ENCODE measurements around the gene FAM135A. TPM values are rescaled to one million over a fixed set of nuclear protein-coding genes. Genes with fewer than 3 reads are reported as not detected.

The FAM135A gene
- total and polyA plus RNA-seq, 8 donors = 7.5 to 14.4 (median 8.4) TPM

GRCh38 chr6:70590400-70590799 is 177.1 kb downstream of the FAM135A start:
- Histone ChIP-seq H3K27me3 (no peaks in the 10 kb centered on the region), H3K4me3 (no peak overlapping the region), H3K4me1 (no peaks in the 10 kb centered on the region), H3K9me3 (no peaks in the 10 kb centered on the region), H3K27ac (no peak overlapping the region), H3K36me3 (peaks cover 0 to 4% (median 0%) of the 10 kb centered on the region in 3 donors)
- DNase-seq = no peak
- intact Hi-C loops (cut with DNase I) = no loop called here
- ATAC-seq = no peak
- no peak for FAIRE-seq
- TF ChIP-seq CTCF (IDR thresholded peaks at IDR 0.05) = no peak

GRCh38 chr6:70592391-70593117 is 179.2 kb downstream of the FAM135A start:
- H3K4me1 ChIP-seq = no peaks in the 10 kb centered on the region
- no peaks in the 10 kb centered on the region for H3K9me3 ChIP-seq
- no peak overlapping the region for H3K4me3 ChIP-seq
- H3K27me3 ChIP-seq = no peaks in the 10 kb centered on the region
- no peak for FAIRE-seq
- H3K27ac ChIP-seq = no peak overlapping the region
- no peak for TF ChIP-seq CTCF (IDR thresholded peaks at IDR 0.05)
- 84 to 87% methylated on average over 5 of the region's 5 CpGs for WGBS, 2 donors
- H3K36me3 ChIP-seq = no peaks in the 10 kb centered on the region
- no peak for ATAC-seq
- DNase-seq = no peak
- intact Hi-C loops (cut with DNase I) = no loop called here

- Histone ChIP-seq H3K4me3 (no peak overlapping the region), H3K27me3 (no peaks in the 10 kb centered on the region), H3K4me1 (no peaks in the 10 kb centered on the region), H3K36me3 (no peaks in the 10 kb centered on the region), H3K27ac (no peak overlapping the region), H3K9me3 (no peaks in the 10 kb centered on the region)
- no peak for TF ChIP-seq CTCF (IDR thresholded peaks at IDR 0.05)
- DNase-seq (no peak), FAIRE-seq (no peak), ATAC-seq (no peak)
- WGBS, 2 donors = 93 to 97% methylated on average over 3 of the region's 3 CpGs
- intact Hi-C loops (cut with DNase I) = no loop called here
These were observed 179.8 kb downstream of the FAM135A start for GRCh38 chr6:70593118-70593486.

- Histone ChIP-seq H3K27ac (no peak overlapping the region), H3K36me3 (no peaks in the 10 kb centered on the region), H3K27me3 (no peaks in the 10 kb centered on the region), H3K4me1 (no peaks in the 10 kb centered on the region), H3K9me3 (no peaks in the 10 kb centered on the region), H3K4me3 (no peak overlapping the region)
- WGBS, 2 donors = 69 to 73% methylated on average over 4 of the region's 4 CpGs
- ATAC-seq = no peak
- no peak for FAIRE-seq
- DNase-seq = no peak
- intact Hi-C loops (cut with DNase I) = no loop called here
- TF ChIP-seq CTCF (IDR thresholded peaks at IDR 0.05) = no peak
These were observed 185.9 kb downstream of the FAM135A start for GRCh38 chr6:70599187-70599586.

GRCh38 chr6:70601014-70601413 is 187.7 kb downstream of the FAM135A start:
- Histone ChIP-seq H3K27me3 (no peaks in the 10 kb centered on the region), H3K36me3 (no peaks in the 10 kb centered on the region), H3K9me3 (no peaks in the 10 kb centered on the region), H3K4me3 (no peak overlapping the region), H3K27ac (no peak overlapping the region), H3K4me1 (no peaks in the 10 kb centered on the region)
- 71 to 75% methylated on average over 3 of the region's 3 CpGs for WGBS, 2 donors
- no peak for DNase-seq
- no peak for FAIRE-seq
- intact Hi-C loops (cut with DNase I) = no loop called here
- no peak for TF ChIP-seq CTCF (IDR thresholded peaks at IDR 0.05)
- ATAC-seq = no peak
